Kidney (tissue), 14 donors: ENCODE measurements around the gene C1orf174. TPM values are rescaled to one million over a fixed set of nuclear protein-coding genes. Genes with fewer than 3 reads are reported as not detected.

Experiments
- DNase-seq, 5 donors: peaks; one replicate each; pipeline ENCODE4 v3.0.0-alpha.2; 2013 to 2020
- FAIRE-seq: peaks from 2 replicates; lab custom pipeline; 2012; peaks lifted over from hg19 to GRCh38; lab: Jason Lieb, UNC
- H3K27ac ChIP-seq, 2 donors: one replicate each; pipeline ENCODE4 v1.7.0; 2013; ENCODE audit warnings: low read depth in 2 of 2, low read length in 2 of 2, inconsistent platforms in 1 of 2
- H3K27me3 ChIP-seq: one replicate; pipeline ENCODE4 v1.7.1; 2013; ENCODE audit warnings: low read length, inconsistent platforms; ENCODE audit not compliant: control insufficient read depth, insufficient read depth
- H3K36me3 ChIP-seq, 3 donors: one replicate each; pipeline versions ENCODE4 v1.7.0 to v1.7.1; 2013; ENCODE audit warnings: low read length in 3 of 3, control low read depth in 1 of 3, inconsistent platforms in 1 of 3; ENCODE audit not compliant: insufficient read depth in 3 of 3, control insufficient read depth in 2 of 3
- H3K4me1 ChIP-seq, 3 donors: one replicate each; pipeline versions ENCODE4 v1.7.0 to v1.7.1; 2013; ENCODE audit warnings: low read length in 3 of 3, inconsistent platforms in 1 of 3, low read depth in 1 of 3; ENCODE audit not compliant: control insufficient read depth in 2 of 3, insufficient read depth in 2 of 3
- H3K4me3 ChIP-seq, 3 donors: one replicate each; pipeline versions ENCODE4 v1.7.0 to v1.8.1; 2013; ENCODE audit warnings: low read length in 3 of 3, control low read depth in 1 of 3, inconsistent platforms in 1 of 3
- H3K9ac ChIP-seq, 3 donors: one replicate each; pipeline versions ENCODE4 v1.7.0 to v1.7.1; 2013; ENCODE audit warnings: low read length in 3 of 3, control low read depth in 1 of 3, inconsistent platforms in 1 of 3
- H3K9me3 ChIP-seq, 3 donors: one replicate each; pipeline versions ENCODE4 v1.7.0 to v1.7.1; 2013; ENCODE audit warnings: low read length in 3 of 3, control low read depth in 1 of 3, inconsistent platforms in 1 of 3; ENCODE audit not compliant: control insufficient read depth in 2 of 3, insufficient read depth in 1 of 3
- intact Hi-C: fragments of 100-400 bp; cut with DNase I; formaldehyde crosslinking; loops from one replicate; pipeline ENCODE4 v1.11.1; 2022
- polyA plus RNA-seq: library from polyadenylated mRNA; stranded (reverse); fragments of 350-450 nt; fragmentation: Illumina TruSeq; extraction: RNeasy Lipid Tissue Mini Kit (QIAGEN cat#74804); gene quantifications from one replicate; pipeline ENCODE4 v1.2.3, GENCODE V29; 2014; ENCODE audit warnings: low read depth, low replicate concordance; ENCODE audit not compliant: insufficient read depth
- total RNA-seq: library from RNA; stranded (reverse); fragmentation: NEBNext Ultra II Directional; extraction: Animal tissue kit (Norgen Biotek cat#: 25700); gene quantifications from one replicate; pipeline ENCODE4 v1.2.1, GENCODE V29; 2021
- TF ChIP-seq, protein P1 (sequence below): IDR thresholded peaks from 3 replicates; pipeline ENCODE4 v1.5.1; 2012; ENCODE audit warnings: mild to moderate bottlenecking, moderate library complexity, borderline replicate concordance; ENCODE audit not compliant: insufficient read depth; ENCODE audit errors: extremely low read depth
- donor health status: control.
- donor health status: control.
- donor health status: control.
- donor health status: control.
- donor health status: control.
- donor health status: DM: yes; HTN: yes; CAD: no.
- donor health status: Normal renal cell carcinoma (clear cell type).

C1orf174 gene
- total and polyA plus RNA-seq, 2 donors from 2014 or later, result 15.9 to 16.8 TPM

DNA sequence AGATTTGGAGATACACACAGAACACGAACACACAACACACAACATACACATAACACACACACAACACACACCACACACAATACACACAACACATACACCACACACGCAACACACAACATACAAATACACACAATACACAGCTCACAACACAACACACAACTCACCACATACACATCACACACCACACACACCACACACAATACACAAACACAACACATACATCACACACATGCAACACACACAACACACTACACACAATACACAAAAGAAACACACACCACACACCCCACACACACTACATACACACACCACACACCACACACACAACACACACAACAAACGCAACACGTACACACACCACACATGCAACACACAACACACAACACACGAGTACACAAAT lies 29.1 kb upstream of the C1orf174 start:
- no peak overlapping the region for H3K9ac ChIP-seq
- DNase-seq (no peak), FAIRE-seq (no peak)
- H3K27ac ChIP-seq, result no peak overlapping the region
- peaks cover 0 to 6% (median 0%) of the 10 kb centered on the region in 3 donors for H3K9me3 ChIP-seq
- H3K36me3 ChIP-seq, result no peaks in the 10 kb centered on the region
- intact Hi-C loops, result no loop called here
- H3K4me1 ChIP-seq, result no peaks in the 10 kb centered on the region
- TF ChIP-seq, protein P1, sequence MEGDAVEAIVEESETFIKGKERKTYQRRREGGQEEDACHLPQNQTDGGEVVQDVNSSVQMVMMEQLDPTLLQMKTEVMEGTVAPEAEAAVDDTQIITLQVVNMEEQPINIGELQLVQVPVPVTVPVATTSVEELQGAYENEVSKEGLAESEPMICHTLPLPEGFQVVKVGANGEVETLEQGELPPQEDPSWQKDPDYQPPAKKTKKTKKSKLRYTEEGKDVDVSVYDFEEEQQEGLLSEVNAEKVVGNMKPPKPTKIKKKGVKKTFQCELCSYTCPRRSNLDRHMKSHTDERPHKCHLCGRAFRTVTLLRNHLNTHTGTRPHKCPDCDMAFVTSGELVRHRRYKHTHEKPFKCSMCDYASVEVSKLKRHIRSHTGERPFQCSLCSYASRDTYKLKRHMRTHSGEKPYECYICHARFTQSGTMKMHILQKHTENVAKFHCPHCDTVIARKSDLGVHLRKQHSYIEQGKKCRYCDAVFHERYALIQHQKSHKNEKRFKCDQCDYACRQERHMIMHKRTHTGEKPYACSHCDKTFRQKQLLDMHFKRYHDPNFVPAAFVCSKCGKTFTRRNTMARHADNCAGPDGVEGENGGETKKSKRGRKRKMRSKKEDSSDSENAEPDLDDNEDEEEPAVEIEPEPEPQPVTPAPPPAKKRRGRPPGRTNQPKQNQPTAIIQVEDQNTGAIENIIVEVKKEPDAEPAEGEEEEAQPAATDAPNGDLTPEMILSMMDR, result no peak
- H3K4me3 ChIP-seq, result no peak overlapping the region
- no peaks in the 10 kb centered on the region for H3K27me3 ChIP-seq

DNA sequence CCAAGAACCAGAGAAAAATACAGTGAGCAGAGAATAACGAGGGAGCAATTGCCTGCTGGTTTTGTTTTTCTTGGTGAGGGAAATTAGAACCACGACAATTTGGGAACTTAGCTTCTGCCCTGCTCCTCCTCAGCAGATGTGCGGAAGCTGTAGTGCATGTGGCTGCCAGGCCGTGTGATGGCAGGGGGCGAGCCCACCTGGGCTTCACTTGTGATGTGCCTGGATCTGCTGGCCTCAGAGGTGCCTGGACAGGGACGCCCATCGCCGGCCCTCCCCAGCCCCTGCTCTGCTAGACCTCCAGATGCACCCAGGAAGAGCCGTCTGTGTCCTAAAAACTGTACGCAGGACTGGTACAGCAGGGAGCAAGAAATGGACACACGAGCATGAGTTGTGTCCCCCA lies 28.5 kb upstream of the C1orf174 start:
- H3K36me3 ChIP-seq, result no peaks in the 10 kb centered on the region
- intact Hi-C loops, result no loop called here
- H3K9ac ChIP-seq, result no peak overlapping the region
- TF ChIP-seq, protein P1, result no peak
- peak in 1 of 5 donors; percentile 50 for DNase-seq
- H3K9me3 ChIP-seq, result peaks cover 0 to 6% (median 0%) of the 10 kb centered on the region in 3 donors
- H3K27me3 ChIP-seq, result no peaks in the 10 kb centered on the region
- no peak overlapping the region for H3K4me3 ChIP-seq
- no peak for FAIRE-seq
- H3K4me1 ChIP-seq, result no peaks in the 10 kb centered on the region
- H3K27ac ChIP-seq, result no peak overlapping the region

DNA sequence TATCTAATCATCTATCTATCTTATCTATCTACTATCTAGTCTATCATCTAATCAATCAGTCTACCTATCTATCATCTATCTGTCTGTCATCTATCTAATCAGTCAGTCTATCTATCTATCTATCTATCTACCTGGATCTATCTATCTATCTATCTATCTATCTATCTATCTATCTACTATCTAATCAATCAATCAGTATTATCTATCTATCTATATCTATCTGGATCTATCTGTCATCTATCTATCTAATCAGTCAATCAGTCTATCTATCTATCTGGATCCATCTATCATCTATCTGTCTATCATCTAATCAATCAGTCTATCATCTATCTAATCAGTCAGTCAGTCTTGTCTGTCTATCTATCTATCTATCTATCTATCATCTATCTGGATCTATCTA lies 26.9 kb upstream of the C1orf174 start:
- TF ChIP-seq, protein P1, result no peak
- H3K4me1 ChIP-seq, result no peaks in the 10 kb centered on the region
- FAIRE-seq, result no peak
- no peaks in the 10 kb centered on the region for H3K36me3 ChIP-seq
- no peak for DNase-seq
- peaks cover 0 to 6% (median 0%) of the 10 kb centered on the region in 3 donors for H3K9me3 ChIP-seq
- H3K4me3 ChIP-seq, result no peak overlapping the region
- intact Hi-C loops, result no loop called here
- H3K9ac ChIP-seq, result no peak overlapping the region
- H3K27ac ChIP-seq, result no peak overlapping the region
- no peaks in the 10 kb centered on the region for H3K27me3 ChIP-seq

DNA sequence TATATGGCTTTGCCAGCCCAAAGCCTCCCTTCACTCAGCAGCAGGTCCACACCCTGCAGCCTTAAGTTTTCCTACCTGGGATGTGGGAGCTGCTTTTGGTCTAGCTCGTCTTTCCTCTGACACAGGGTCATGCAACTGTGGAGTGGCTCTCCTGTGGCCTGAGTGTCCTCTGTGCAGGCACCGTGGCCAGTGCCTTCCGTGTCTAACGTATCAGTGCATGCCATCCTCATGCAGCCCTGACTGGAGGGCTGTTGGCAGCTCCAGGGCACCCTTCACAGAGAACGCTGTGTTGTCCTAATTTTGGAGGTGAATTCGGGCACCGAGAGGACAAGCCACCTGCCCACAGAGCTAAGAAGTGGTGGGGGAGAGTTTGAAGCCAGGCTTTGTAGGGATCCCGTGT lies 25.7 kb upstream of the C1orf174 start:
- Histone ChIP-seq H3K9me3 (peaks cover 0 to 6% (median 0%) of the 10 kb centered on the region in 3 donors), H3K4me1 (no peaks in the 10 kb centered on the region), H3K27me3 (no peaks in the 10 kb centered on the region), H3K4me3 (no peak overlapping the region), H3K27ac (no peak overlapping the region), H3K36me3 (no peaks in the 10 kb centered on the region), H3K9ac (no peak overlapping the region)
- no peak for FAIRE-seq
- DNase-seq, result peak in 1 of 5 donors; percentile 56
- TF ChIP-seq, protein P1, result no peak
- intact Hi-C loops, result no loop called here
